ENCODE data around the gene SGCA.

DNA sequence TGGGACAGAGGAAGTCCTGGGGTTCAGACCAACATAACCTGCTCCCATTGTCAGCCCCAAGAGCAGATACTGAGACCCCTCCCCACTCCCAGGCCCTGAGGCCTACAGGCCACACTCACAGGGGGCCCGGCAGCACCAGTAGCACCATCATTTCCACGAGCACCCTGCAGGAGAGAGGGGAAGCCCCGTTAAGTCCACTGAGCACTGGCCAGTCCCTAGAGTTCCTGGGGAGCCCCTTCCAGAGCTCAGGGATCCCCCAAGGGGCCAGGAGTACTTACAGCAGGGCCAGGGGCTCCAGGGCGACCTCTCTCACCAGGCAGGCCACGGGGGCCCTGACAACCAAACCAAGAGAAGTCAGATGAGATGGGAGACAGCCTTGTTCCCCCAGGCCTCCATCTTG is 30.2 kb downstream of the SGCA start:
- TF ChIP-seq, protein P1, sequence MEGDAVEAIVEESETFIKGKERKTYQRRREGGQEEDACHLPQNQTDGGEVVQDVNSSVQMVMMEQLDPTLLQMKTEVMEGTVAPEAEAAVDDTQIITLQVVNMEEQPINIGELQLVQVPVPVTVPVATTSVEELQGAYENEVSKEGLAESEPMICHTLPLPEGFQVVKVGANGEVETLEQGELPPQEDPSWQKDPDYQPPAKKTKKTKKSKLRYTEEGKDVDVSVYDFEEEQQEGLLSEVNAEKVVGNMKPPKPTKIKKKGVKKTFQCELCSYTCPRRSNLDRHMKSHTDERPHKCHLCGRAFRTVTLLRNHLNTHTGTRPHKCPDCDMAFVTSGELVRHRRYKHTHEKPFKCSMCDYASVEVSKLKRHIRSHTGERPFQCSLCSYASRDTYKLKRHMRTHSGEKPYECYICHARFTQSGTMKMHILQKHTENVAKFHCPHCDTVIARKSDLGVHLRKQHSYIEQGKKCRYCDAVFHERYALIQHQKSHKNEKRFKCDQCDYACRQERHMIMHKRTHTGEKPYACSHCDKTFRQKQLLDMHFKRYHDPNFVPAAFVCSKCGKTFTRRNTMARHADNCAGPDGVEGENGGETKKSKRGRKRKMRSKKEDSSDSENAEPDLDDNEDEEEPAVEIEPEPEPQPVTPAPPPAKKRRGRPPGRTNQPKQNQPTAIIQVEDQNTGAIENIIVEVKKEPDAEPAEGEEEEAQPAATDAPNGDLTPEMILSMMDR (IDR thresholded peaks at IDR 0.05) = no peak
- TF ChIP-seq POLR2A (IDR thresholded peaks at IDR 0.05) = no peak

Data from testis (tissue), 2 donors.